ENCODE results near the gene YJEFN3. TPM values are rescaled to one million over a fixed set of nuclear protein-coding genes. Genes with fewer than 3 reads are reported as not detected.

YJEFN3 gene
- total RNA-seq, 2 experiments from 2014 or later: 7.4 to 9.9 TPM

- Mint-ChIP-seq H3K27ac (peak overlapping the region; percentile 11), H3K36me3 (peaks cover 41% of the 10 kb centered on the region), H3K4me3 (no peak overlapping the region), H3K9me3 (ENCODE audit: low read depth) (no peaks in the 10 kb centered on the region), H3K27me3 (no peaks in the 10 kb centered on the region), H3K4me1 (no peaks in the 10 kb centered on the region)
- CTCF ChIA-PET: interaction anchor here (0.6 kb wide), 1 partner anchor 307 kb away, joined by 3 read pairs; no protein-coding TSS in a partner anchor
- ATAC-seq (no peak), DNase-seq (no peak)
These were observed 25.7 kb upstream of the YJEFN3 start for GRCh38 chr19:19502808-19503602.

GRCh38 chr19:19504754-19505668, 23.7 kb upstream of the YJEFN3 start:
- H3K9me3 Mint-ChIP-seq (ENCODE audit: low read depth): no peaks in the 10 kb centered on the region
- CTCF ChIA-PET: interaction anchor here (0.8 kb wide), 1 partner anchor 49 kb away, joined by 3 read pairs; no protein-coding TSS in a partner anchor
- no peak for ATAC-seq
- no peaks in the 10 kb centered on the region for H3K4me1 Mint-ChIP-seq
- no peak overlapping the region for H3K4me3 Mint-ChIP-seq
- H3K27me3 Mint-ChIP-seq: no peaks in the 10 kb centered on the region
- H3K36me3 Mint-ChIP-seq: peaks cover 36% of the 10 kb centered on the region
- no peak overlapping the region for H3K27ac Mint-ChIP-seq
- no peak for DNase-seq

GRCh38 chr19:19505669-19506326, 22.9 kb upstream of the YJEFN3 start:
- Mint-ChIP-seq H3K4me1 (no peaks in the 10 kb centered on the region), H3K36me3 (peaks cover 36% of the 10 kb centered on the region), H3K9me3 (ENCODE audit: low read depth) (no peaks in the 10 kb centered on the region), H3K4me3 (no peak overlapping the region), H3K27ac (no peak overlapping the region), H3K27me3 (no peaks in the 10 kb centered on the region)
- ATAC-seq: no peak
- no peak for DNase-seq
- CTCF ChIA-PET: no interaction called here

GRCh38 chr19:19506592-19506991, 22.1 kb upstream of the YJEFN3 start:
- H3K36me3 Mint-ChIP-seq: peaks cover 31% of the 10 kb centered on the region
- no peaks in the 10 kb centered on the region for H3K4me1 Mint-ChIP-seq
- no peak overlapping the region for H3K4me3 Mint-ChIP-seq
- CTCF ChIA-PET: interaction anchor here (0.8 kb wide), 1 partner anchor 9 kb away, joined by 3 read pairs; the partner anchor contains the start of gene NDUFA13
- DNase-seq (no peak), ATAC-seq (no peak)
- no peak overlapping the region for H3K27ac Mint-ChIP-seq
- no peaks in the 10 kb centered on the region for H3K27me3 Mint-ChIP-seq
- no peaks in the 10 kb centered on the region for H3K9me3 Mint-ChIP-seq (ENCODE audit: low read depth)

- CTCF ChIA-PET: interaction anchor here (0.8 kb wide), 1 partner anchor 9 kb away, joined by 3 read pairs; the partner anchor contains the start of gene NDUFA13
- Mint-ChIP-seq H3K4me3 (no peak overlapping the region), H3K4me1 (no peaks in the 10 kb centered on the region), H3K27me3 (no peaks in the 10 kb centered on the region), H3K27ac (no peak overlapping the region), H3K36me3 (peaks cover 26% of the 10 kb centered on the region), H3K9me3 (ENCODE audit: low read depth) (no peaks in the 10 kb centered on the region)
- no peak for ATAC-seq
- no peak for DNase-seq
These were observed 21.4 kb upstream of the YJEFN3 start for GRCh38 chr19:19507354-19507753.

GRCh38 chr19:19508217-19508616, 20.5 kb upstream of the YJEFN3 start:
- CTCF ChIA-PET: interaction anchor here (0.8 kb wide), 1 partner anchor 18 kb away, joined by 3 read pairs; no protein-coding TSS in a partner anchor
- no peak overlapping the region for H3K4me3 Mint-ChIP-seq
- no peak overlapping the region for H3K27ac Mint-ChIP-seq
- DNase-seq: no peak
- H3K27me3 Mint-ChIP-seq: no peaks in the 10 kb centered on the region
- H3K9me3 Mint-ChIP-seq (ENCODE audit: low read depth): no peaks in the 10 kb centered on the region
- ATAC-seq: no peak
- H3K4me1 Mint-ChIP-seq: no peaks in the 10 kb centered on the region
- peaks cover 21% of the 10 kb centered on the region for H3K36me3 Mint-ChIP-seq

GRCh38 chr19:19510432-19510831, 18.3 kb upstream of the YJEFN3 start:
- H3K36me3 Mint-ChIP-seq: peaks cover 19% of the 10 kb centered on the region
- ATAC-seq (no peak), DNase-seq (no peak)
- no peak overlapping the region for H3K4me3 Mint-ChIP-seq
- CTCF ChIA-PET: interaction anchor here (1.6 to 2.3 kb wide), 2 partner anchors 20 to 44 kb away, joined by 4 to 12 read pairs; no protein-coding TSS in a partner anchor
- no peak overlapping the region for H3K27ac Mint-ChIP-seq
- H3K4me1 Mint-ChIP-seq: peaks cover under 1% of the 10 kb centered on the region
- no peaks in the 10 kb centered on the region for H3K9me3 Mint-ChIP-seq (ENCODE audit: low read depth)
- no peaks in the 10 kb centered on the region for H3K27me3 Mint-ChIP-seq

GRCh38 chr19:19513682-19514081, 15.0 kb upstream of the YJEFN3 start:
- Mint-ChIP-seq H3K27me3 (no peaks in the 10 kb centered on the region), H3K36me3 (peaks cover 12% of the 10 kb centered on the region), H3K27ac (no peak overlapping the region), H3K4me3 (no peak overlapping the region), H3K4me1 (peaks cover 18% of the 10 kb centered on the region), H3K9me3 (ENCODE audit: low read depth) (no peaks in the 10 kb centered on the region)
- CTCF ChIA-PET: interaction anchor here (1.1 kb wide), 1 partner anchor 23 kb away, joined by 3 read pairs; no protein-coding TSS in a partner anchor
- DNase-seq (no peak), ATAC-seq (no peak)

GRCh38 chr19:19514215-19514657, 14.5 kb upstream of the YJEFN3 start:
- CTCF ChIA-PET: interaction anchor here (1.1 kb wide), 1 partner anchor 23 kb away, joined by 3 read pairs; no protein-coding TSS in a partner anchor
- no peak overlapping the region for H3K4me3 Mint-ChIP-seq

GRCh38 chr19:19514881-19515641, 13.7 kb upstream of the YJEFN3 start, which contains the start of gene TSSK6:
TSS of gene TSSK6 (minus strand) at chr19:19515548. CDS start at chr19:19515427, 121 bp downstream.
- H3K4me3 Mint-ChIP-seq: peak within 1 kb of the TSS; percentile 92
- H3K4me1 Mint-ChIP-seq: peaks cover 24% of the 10 kb centered on the region
- H3K9me3 Mint-ChIP-seq (ENCODE audit: low read depth): no peaks in the 10 kb centered on the region
- ATAC-seq (no peak), DNase-seq (no peak)
- CTCF ChIA-PET: interaction anchor here (1.0 to 2.3 kb wide), 10 partner anchors 8 to 153 kb away, joined by 3 to 8 read pairs (median 4); partner anchors contain the start of gene GMIP
- H3K36me3 Mint-ChIP-seq: peaks cover 22% of the 10 kb centered on the region
- no peaks in the 10 kb centered on the region for H3K27me3 Mint-ChIP-seq
- peak within 1 kb of the TSS; percentile 94 for H3K27ac Mint-ChIP-seq

More at GRCh38 chr19:19514215-19514657, 14.5 kb upstream of the YJEFN3 start:
- DNase-seq (no peak), ATAC-seq (no peak)
- Mint-ChIP-seq H3K27ac (no peak overlapping the region), H3K27me3 (no peaks in the 10 kb centered on the region), H3K9me3 (ENCODE audit: low read depth) (no peaks in the 10 kb centered on the region), H3K4me1 (peaks cover 21% of the 10 kb centered on the region), H3K36me3 (peaks cover 14% of the 10 kb centered on the region)

GRCh38 chr19:19515642-19516519, 12.8 kb upstream of the YJEFN3 start, which contains the start of gene NDUFA13:
TSS of gene NDUFA13 (plus strand) at chr19:19516225. CDS start at chr19:19516239, 14 bp downstream.
- peak; percentile 91 for ATAC-seq
- H3K4me3 Mint-ChIP-seq: peak within 1 kb of the TSS; percentile 92

More at GRCh38 chr19:19515642-19516519, 12.8 kb upstream of the YJEFN3 start, which contains the start of gene NDUFA13:
- peak; percentile 96 for DNase-seq
- peak within 1 kb of the TSS; percentile 94 for H3K27ac Mint-ChIP-seq
- peaks cover 29% of the 10 kb centered on the region for H3K36me3 Mint-ChIP-seq
- H3K27me3 Mint-ChIP-seq: no peaks in the 10 kb centered on the region
- H3K9me3 Mint-ChIP-seq (ENCODE audit: low read depth): no peaks in the 10 kb centered on the region
- H3K4me1 Mint-ChIP-seq: peaks cover 27% of the 10 kb centered on the region
- CTCF ChIA-PET: interaction anchor here (1.0 to 2.3 kb wide), 11 partner anchors 9 to 153 kb away, joined by 3 to 8 read pairs (median 5); partner anchors contain the start of gene GMIP
